ENCODE data around the gene TBL3. TPM values are rescaled to one million over a fixed set of nuclear protein-coding genes. Genes with fewer than 3 reads are reported as not detected.
A peak's percentile ranks its signal among the peaks of the same experiment; 100 is the strongest.

Gene TBL3
- total RNA-seq, 1 donor from 2014 or later: 30.7 TPM

DNA sequence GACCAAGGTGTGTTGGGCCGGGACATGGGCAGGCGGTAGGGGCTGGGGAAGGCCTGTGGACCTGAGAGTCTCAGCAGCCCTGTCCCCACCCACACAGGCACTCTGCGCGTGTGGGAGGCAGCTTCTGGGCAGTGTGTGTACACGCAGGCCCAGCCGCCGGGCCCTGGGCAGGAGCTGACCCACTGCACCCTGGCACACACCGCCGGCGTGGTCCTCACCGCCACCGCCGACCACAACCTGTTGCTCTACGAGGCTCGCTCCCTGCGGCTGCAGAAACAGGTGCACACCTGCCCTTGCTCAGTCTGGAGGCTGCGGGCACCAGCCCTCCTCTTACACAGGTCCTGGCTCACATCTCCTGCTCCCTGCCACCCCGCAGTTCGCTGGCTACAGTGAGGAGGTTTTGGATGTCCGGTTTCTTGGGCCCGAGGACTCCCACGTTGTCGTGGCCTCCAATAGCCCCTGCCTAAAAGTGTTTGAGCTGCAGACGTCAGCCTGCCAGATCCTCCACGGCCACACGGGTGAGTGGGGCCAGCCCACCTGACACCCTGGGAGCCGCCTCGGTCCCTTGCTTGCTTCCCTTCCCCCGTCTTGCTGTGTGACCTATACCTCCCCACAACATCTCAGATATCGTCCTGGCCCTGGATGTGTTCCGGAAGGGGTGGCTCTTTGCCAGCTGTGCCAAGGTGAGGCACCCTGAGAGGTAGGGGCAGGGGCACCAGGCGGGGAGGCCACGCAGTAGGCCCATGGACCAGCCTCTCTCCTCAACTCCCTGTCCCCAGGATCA, 3.8 kb downstream of the TBL3 start:
- Histone ChIP-seq H3F3A (ENCODE audit: low read depth) (peaks cover 6% of the 10 kb centered on the region), H3K9me3 (ENCODE audit: low read depth) (no peaks in the 10 kb centered on the region), H3K27me3 (peaks cover 29% of the 10 kb centered on the region), H2AFZ (replicated peaks) (no peak overlapping the region), H3K9ac (no peak overlapping the region), H3K4me2 (no peak overlapping the region), H3K27ac (no peak overlapping the region), H3K79me2 (ENCODE audit: low read depth) (peaks cover 25% of the 10 kb centered on the region), H3K4me3 (no peak overlapping the region), H3K36me3 (no peaks in the 10 kb centered on the region), H4K20me1 (ENCODE audit: low read depth) (peaks cover 47% of the 10 kb centered on the region), H3K4me1 (peaks cover 20% of the 10 kb centered on the region)
- H3K36me3 Mint-ChIP-seq: peaks cover 3% of the 10 kb centered on the region
- peaks cover 18% of the 10 kb centered on the region for H3K4me1 Mint-ChIP-seq
- no peak overlapping the region for H3K27ac Mint-ChIP-seq
- no peak for DNase-seq (ENCODE audit: low spot score)
- H3K4me3 Mint-ChIP-seq: peak overlapping the region; percentile 48
- peaks cover 9% of the 10 kb centered on the region for H3K27me3 Mint-ChIP-seq (ENCODE audit: insufficient read depth, low read depth)
- no peaks in the 10 kb centered on the region for H3K9me3 Mint-ChIP-seq
- TF ChIP-seq EZH2 (IDR thresholded peaks at IDR 0.05) (no peak), EZH2phosphoT487 (IDR thresholded peaks at IDR 0.05) (no peak)
- TF ChIP-seq, protein P1, sequence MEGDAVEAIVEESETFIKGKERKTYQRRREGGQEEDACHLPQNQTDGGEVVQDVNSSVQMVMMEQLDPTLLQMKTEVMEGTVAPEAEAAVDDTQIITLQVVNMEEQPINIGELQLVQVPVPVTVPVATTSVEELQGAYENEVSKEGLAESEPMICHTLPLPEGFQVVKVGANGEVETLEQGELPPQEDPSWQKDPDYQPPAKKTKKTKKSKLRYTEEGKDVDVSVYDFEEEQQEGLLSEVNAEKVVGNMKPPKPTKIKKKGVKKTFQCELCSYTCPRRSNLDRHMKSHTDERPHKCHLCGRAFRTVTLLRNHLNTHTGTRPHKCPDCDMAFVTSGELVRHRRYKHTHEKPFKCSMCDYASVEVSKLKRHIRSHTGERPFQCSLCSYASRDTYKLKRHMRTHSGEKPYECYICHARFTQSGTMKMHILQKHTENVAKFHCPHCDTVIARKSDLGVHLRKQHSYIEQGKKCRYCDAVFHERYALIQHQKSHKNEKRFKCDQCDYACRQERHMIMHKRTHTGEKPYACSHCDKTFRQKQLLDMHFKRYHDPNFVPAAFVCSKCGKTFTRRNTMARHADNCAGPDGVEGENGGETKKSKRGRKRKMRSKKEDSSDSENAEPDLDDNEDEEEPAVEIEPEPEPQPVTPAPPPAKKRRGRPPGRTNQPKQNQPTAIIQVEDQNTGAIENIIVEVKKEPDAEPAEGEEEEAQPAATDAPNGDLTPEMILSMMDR (IDR thresholded peaks at IDR 0.05): no peak

GRCh38 chr16:1976216-1976520, 4.3 kb downstream of the TBL3 start:
- Histone ChIP-seq H3K4me1 (peaks cover 25% of the 10 kb centered on the region), H3K9me3 (ENCODE audit: low read depth) (no peaks in the 10 kb centered on the region), H3K4me2 (no peak overlapping the region), H3K9ac (no peak overlapping the region), H3K79me2 (ENCODE audit: low read depth) (peaks cover 22% of the 10 kb centered on the region), H3F3A (ENCODE audit: low read depth) (peaks cover 6% of the 10 kb centered on the region), H3K27me3 (peaks cover 34% of the 10 kb centered on the region), H3K27ac (no peak overlapping the region), H3K36me3 (no peaks in the 10 kb centered on the region), H2AFZ (replicated peaks) (no peak overlapping the region), H3K4me3 (no peak overlapping the region), H4K20me1 (ENCODE audit: low read depth) (peaks cover 51% of the 10 kb centered on the region)
- peaks cover 3% of the 10 kb centered on the region for H3K36me3 Mint-ChIP-seq
- DNase-seq (ENCODE audit: low spot score): no peak
- no peaks in the 10 kb centered on the region for H3K9me3 Mint-ChIP-seq
- H3K4me3 Mint-ChIP-seq: no peak overlapping the region
- H3K27ac Mint-ChIP-seq: no peak overlapping the region
- H3K27me3 Mint-ChIP-seq (ENCODE audit: insufficient read depth, low read depth): peaks cover 9% of the 10 kb centered on the region
- H3K4me1 Mint-ChIP-seq: peaks cover 14% of the 10 kb centered on the region
- TF ChIP-seq EZH2phosphoT487 (IDR thresholded peaks at IDR 0.05): no peak
- TF ChIP-seq EZH2 (IDR thresholded peaks at IDR 0.05): no peak
- TF ChIP-seq, protein P1 (IDR thresholded peaks at IDR 0.05): no peak

- Histone ChIP-seq H3K9ac (no peak overlapping the region), H3K27ac (no peak overlapping the region), H3K27me3 (peaks cover 45% of the 10 kb centered on the region), H3K4me1 (peaks cover 34% of the 10 kb centered on the region), H3K4me3 (no peak overlapping the region), H3K79me2 (ENCODE audit: low read depth) (peaks cover 16% of the 10 kb centered on the region), H3F3A (ENCODE audit: low read depth) (peaks cover 10% of the 10 kb centered on the region), H3K36me3 (no peaks in the 10 kb centered on the region), H2AFZ (replicated peaks) (no peak overlapping the region), H4K20me1 (ENCODE audit: low read depth) (peaks cover 56% of the 10 kb centered on the region), H3K4me2 (no peak overlapping the region), H3K9me3 (ENCODE audit: low read depth) (no peaks in the 10 kb centered on the region)
- Mint-ChIP-seq H3K4me1 (peaks cover 12% of the 10 kb centered on the region), H3K36me3 (peaks cover 3% of the 10 kb centered on the region), H3K9me3 (no peaks in the 10 kb centered on the region), H3K4me3 (no peak overlapping the region), H3K27me3 (ENCODE audit: insufficient read depth, low read depth) (peaks cover 16% of the 10 kb centered on the region), H3K27ac (no peak overlapping the region)
- DNase-seq (ENCODE audit: low spot score): no peak
- no peak for TF ChIP-seq EZH2phosphoT487 (IDR thresholded peaks at IDR 0.05)
- no peak for TF ChIP-seq EZH2 (IDR thresholded peaks at IDR 0.05)
- TF ChIP-seq, protein P1 (IDR thresholded peaks at IDR 0.05): no peak
Measured at GRCh38 chr16:1976951-1977874, 5.4 kb downstream of the TBL3 start.
